PFSK-1 (cell line): ENCODE results near the gene ASIC4.

Experiments
- FOXP2 ChIP-seq: optimal IDR thresholded peaks from 2 replicates; pipeline ENCODE3; 2011; ENCODE audit warnings: borderline replicate concordance, control low read depth, inconsistent platforms; ENCODE audit not compliant: insufficient read depth; ENCODE audit errors: extremely low read length, extremely low read depth
- POLR2AphosphoS5 ChIP-seq: IDR thresholded peaks from 2 replicates; pipeline ENCODE4 v1.6.1; 2012; ENCODE audit warnings: low read depth, mild to moderate bottlenecking, control low read depth, low read length, moderate library complexity
- REST ChIP-seq, 2 experiments: IDR thresholded peaks; 2 replicates each; pipeline versions ENCODE4 v1.6.1 to v1.8.0; 2011 to 2012; ENCODE audit warnings: low read depth in 2 of 2, low read length in 2 of 2, control low read depth in 1 of 2, inconsistent platforms in 1 of 2, mild to moderate bottlenecking in 1 of 2, moderate library complexity in 1 of 2; ENCODE audit not compliant: insufficient read depth in 1 of 2
- SIN3A ChIP-seq: IDR thresholded peaks from 2 replicates; pipeline ENCODE4 v1.6.1; 2012; ENCODE audit warnings: mild to moderate bottlenecking, low read length, moderate library complexity, borderline replicate concordance; ENCODE audit not compliant: insufficient read depth
- TAF1 ChIP-seq: IDR thresholded peaks from 2 replicates; pipeline ENCODE4 v1.6.1; 2012; ENCODE audit warnings: low read length, control low read depth, borderline replicate concordance; ENCODE audit not compliant: insufficient read depth

ASIC4 gene

GRCh38 chr2:219571311-219572236 is 57.3 kb downstream of the ASIC4 start, which contains the start of gene OBSL1:
OBSL1 (minus strand) TSS chr2:219571539; CDS start chr2:219571232, 307 bp downstream.
- TF ChIP-seq POLR2AphosphoS5 (peak; percentile 57; the same call in 1 of the 2 replicates), FOXP2 (no peak)

GRCh38 chr2:219572237-219573001 is 58.1 kb downstream of the ASIC4 start, which contains the start of gene INHA:
INHA (plus strand) TSS chr2:219572310; CDS start chr2:219572375, 65 bp downstream.
- TF ChIP-seq FOXP2 (no peak), SIN3A (no peak), TAF1 (no peak), POLR2AphosphoS5 (no peak), REST (IDR thresholded peaks at IDR 0.05; ENCODE audit: insufficient read depth in 1 of 2, low read depth in 2 of 2, low read length in 2 of 2) (no peak)

- TF ChIP-seq SIN3A (no peak), POLR2AphosphoS5 (no peak), TAF1 (no peak), FOXP2 (no peak), REST (IDR thresholded peaks at IDR 0.05; ENCODE audit: insufficient read depth in 1 of 2, low read depth in 2 of 2, low read length in 2 of 2) (no peak)
These were observed 58.9 kb downstream of the ASIC4 start for GRCh38 chr2:219573166-219573565.

- TF ChIP-seq REST (IDR thresholded peaks at IDR 0.05; ENCODE audit: insufficient read depth in 1 of 2, low read depth in 2 of 2, low read length in 2 of 2) = no peak
- TF ChIP-seq TAF1 = no peak
- TF ChIP-seq FOXP2 = no peak
- TF ChIP-seq SIN3A = no peak
- no peak for TF ChIP-seq POLR2AphosphoS5
These were observed 60.4 kb downstream of the ASIC4 start for GRCh38 chr2:219574484-219575311.
